ENCODE data around the gene COL23A1. TPM values are rescaled to one million over a fixed set of nuclear protein-coding genes. Genes with fewer than 3 reads are reported as not detected.

COL23A1 gene
- total RNA-seq, 1 donor from 2014 or later, result 2.9 TPM

DNA sequence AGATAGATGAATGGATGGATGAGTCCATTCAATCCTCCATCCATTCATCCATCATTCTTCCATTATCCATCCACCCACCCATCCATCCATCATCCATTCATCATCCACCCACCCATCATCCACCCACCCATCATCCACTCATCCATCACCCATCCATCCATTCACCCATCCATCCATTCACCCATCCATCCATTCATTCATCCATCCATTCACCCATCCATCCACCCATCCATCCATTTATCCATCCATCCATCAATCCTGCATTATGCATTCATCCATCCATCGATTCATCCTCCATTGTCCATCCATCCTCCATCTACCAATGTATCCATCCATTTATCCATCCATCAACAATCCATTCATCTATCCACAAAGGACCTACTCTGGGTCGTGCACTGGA lies 344.8 kb downstream of the COL23A1 start:
- Mint-ChIP-seq H3K27me3 (ENCODE audit: unreplicated experiment) (peaks cover 8% of the 10 kb centered on the region), H3K27ac (ENCODE audit: unreplicated experiment) (no peak overlapping the region), H3K36me3 (ENCODE audit: unreplicated experiment) (no peaks in the 10 kb centered on the region), H3K4me3 (ENCODE audit: unreplicated experiment) (no peak overlapping the region), H3K9me3 (ENCODE audit: unreplicated experiment) (peaks cover 2% of the 10 kb centered on the region), H3K4me1 (ENCODE audit: low read depth, unreplicated experiment) (peaks cover 5% of the 10 kb centered on the region)
- no peak for TF ChIP-seq CTCF (IDR thresholded peaks at IDR 0.05; ENCODE audit: partially characterized antibody, unreplicated experiment)
- DNase-seq, result no peak

DNA sequence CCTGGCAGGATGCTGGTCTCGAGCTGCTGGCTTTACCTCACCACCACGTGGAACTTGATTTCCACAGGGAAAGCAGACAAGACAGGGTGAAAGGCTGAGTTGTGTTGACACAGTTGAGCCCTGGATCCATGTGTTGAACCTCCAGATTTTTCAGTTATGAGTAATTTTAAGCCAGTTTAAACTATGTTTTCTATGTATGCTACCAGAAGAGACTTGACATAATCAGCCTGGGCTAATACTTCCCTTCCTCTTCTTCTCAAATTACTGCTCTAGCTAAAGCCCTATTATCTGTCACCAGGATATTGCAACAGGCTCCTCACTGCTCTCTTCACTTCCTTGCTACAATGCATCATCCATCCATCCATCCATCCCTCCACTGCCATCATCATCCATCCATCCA lies 345.6 kb downstream of the COL23A1 start:
- peaks cover 2% of the 10 kb centered on the region for H3K9me3 Mint-ChIP-seq (ENCODE audit: unreplicated experiment)
- H3K36me3 Mint-ChIP-seq (ENCODE audit: unreplicated experiment), result no peaks in the 10 kb centered on the region
- peaks cover 2% of the 10 kb centered on the region for H3K4me1 Mint-ChIP-seq (ENCODE audit: low read depth, unreplicated experiment)
- peaks cover 8% of the 10 kb centered on the region for H3K27me3 Mint-ChIP-seq (ENCODE audit: unreplicated experiment)
- no peak overlapping the region for H3K4me3 Mint-ChIP-seq (ENCODE audit: unreplicated experiment)
- no peak overlapping the region for H3K27ac Mint-ChIP-seq (ENCODE audit: unreplicated experiment)
- no peak for TF ChIP-seq CTCF (IDR thresholded peaks at IDR 0.05; ENCODE audit: partially characterized antibody, unreplicated experiment)
- no peak for DNase-seq

- TF ChIP-seq CTCF (IDR thresholded peaks at IDR 0.05; ENCODE audit: partially characterized antibody, unreplicated experiment), result no peak
- Mint-ChIP-seq H3K36me3 (ENCODE audit: unreplicated experiment) (no peaks in the 10 kb centered on the region), H3K4me3 (ENCODE audit: unreplicated experiment) (no peak overlapping the region), H3K27ac (ENCODE audit: unreplicated experiment) (no peak overlapping the region), H3K9me3 (ENCODE audit: unreplicated experiment) (peaks cover 2% of the 10 kb centered on the region), H3K4me1 (ENCODE audit: low read depth, unreplicated experiment) (no peaks in the 10 kb centered on the region), H3K27me3 (ENCODE audit: unreplicated experiment) (peaks cover 8% of the 10 kb centered on the region)
- DNase-seq, result no peak
These were observed 347.8 kb downstream of the COL23A1 start for GRCh38 chr5:178242416-178242815.

- no peak for DNase-seq
- Mint-ChIP-seq H3K4me1 (ENCODE audit: low read depth, unreplicated experiment) (no peaks in the 10 kb centered on the region), H3K27ac (ENCODE audit: unreplicated experiment) (no peak overlapping the region), H3K36me3 (ENCODE audit: unreplicated experiment) (no peaks in the 10 kb centered on the region), H3K4me3 (ENCODE audit: unreplicated experiment) (no peak overlapping the region), H3K27me3 (ENCODE audit: unreplicated experiment) (peaks cover 5% of the 10 kb centered on the region), H3K9me3 (ENCODE audit: unreplicated experiment) (peaks cover 2% of the 10 kb centered on the region)
- no peak for TF ChIP-seq CTCF (IDR thresholded peaks at IDR 0.05; ENCODE audit: partially characterized antibody, unreplicated experiment)
These were observed 348.4 kb downstream of the COL23A1 start for GRCh38 chr5:178241688-178242231.

DNA sequence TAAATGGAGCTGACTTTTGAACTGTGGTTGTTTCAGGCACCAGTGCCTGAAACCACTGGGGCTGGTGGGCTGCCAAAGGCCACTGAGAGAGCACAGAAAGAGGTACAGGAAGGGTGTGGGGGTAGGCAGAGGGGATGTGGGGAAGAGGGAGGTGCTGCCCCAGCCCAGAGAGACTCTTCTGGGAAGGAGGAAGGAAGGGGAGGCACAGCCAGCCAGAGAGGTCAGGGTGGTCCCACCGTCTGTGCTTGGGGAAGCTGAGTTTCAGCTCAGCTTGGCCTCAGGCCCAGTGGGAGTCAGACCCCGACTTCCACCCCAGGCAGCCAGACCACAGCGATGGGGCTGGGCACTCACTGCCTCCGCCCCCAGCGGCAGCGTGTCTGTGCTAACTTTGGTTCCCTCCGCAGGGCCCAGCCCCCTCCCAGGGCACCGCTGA lies 348.9 kb downstream of the COL23A1 start:
- Mint-ChIP-seq H3K27ac (ENCODE audit: unreplicated experiment) (no peak overlapping the region), H3K36me3 (ENCODE audit: unreplicated experiment) (no peaks in the 10 kb centered on the region), H3K9me3 (ENCODE audit: unreplicated experiment) (peaks cover 2% of the 10 kb centered on the region), H3K4me3 (ENCODE audit: unreplicated experiment) (no peak overlapping the region), H3K27me3 (ENCODE audit: unreplicated experiment) (peaks cover 5% of the 10 kb centered on the region), H3K4me1 (ENCODE audit: low read depth, unreplicated experiment) (no peaks in the 10 kb centered on the region)
- TF ChIP-seq CTCF (IDR thresholded peaks at IDR 0.05; ENCODE audit: partially characterized antibody, unreplicated experiment), result no peak
- no peak for DNase-seq

All from glutamatergic neuron (in vitro differentiated cells).